ENCODE results near the gene NFATC4.

The NFATC4 gene

DNA sequence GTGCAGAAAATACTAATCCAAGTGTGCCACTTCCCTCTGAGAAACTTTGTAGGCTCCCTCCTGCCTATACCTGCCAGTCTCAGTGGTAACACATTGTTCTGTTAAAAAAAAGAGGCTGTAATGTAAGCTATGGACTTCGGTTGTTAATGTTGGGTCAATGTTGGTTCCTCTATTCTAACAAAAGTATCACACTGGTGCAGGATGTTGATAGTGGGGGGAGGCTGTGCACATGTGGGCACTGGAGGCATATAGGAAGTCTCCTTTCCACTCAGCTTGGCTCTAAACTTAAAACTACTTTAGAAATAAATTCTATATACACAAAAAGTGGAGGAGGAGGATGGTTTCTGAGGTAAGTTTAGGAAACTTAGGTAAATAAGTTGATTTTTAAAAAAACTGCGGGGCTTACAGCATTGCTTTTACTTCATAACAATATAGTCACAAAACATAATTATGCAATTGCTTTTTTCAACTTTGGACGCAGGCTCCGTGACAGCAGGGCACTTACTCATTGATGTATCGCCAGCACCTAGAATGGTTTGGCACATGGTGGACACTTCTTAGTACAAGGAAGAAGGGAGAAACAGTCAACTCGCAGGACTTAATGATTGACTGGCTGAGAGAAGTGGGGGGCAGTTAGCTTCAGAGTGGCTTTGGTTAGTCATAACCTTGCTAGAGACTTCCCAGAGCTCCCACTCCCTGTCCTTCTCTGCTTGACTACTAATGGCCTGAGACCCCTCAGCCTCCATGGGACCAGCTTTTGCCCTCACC is 22.9 kb downstream of the NFATC4 start:
- H3K27ac Mint-ChIP-seq, result peak overlapping the region; percentile 59 to 88 (median 87)
- no peak overlapping the region for H3K4me3 Mint-ChIP-seq
- H3K27me3 Mint-ChIP-seq (ENCODE audit: low read depth), result no peaks in the 10 kb centered on the region
- H3K36me3 Mint-ChIP-seq (ENCODE audit: low read depth), result no peaks in the 10 kb centered on the region
- TF ChIP-seq, protein P1, sequence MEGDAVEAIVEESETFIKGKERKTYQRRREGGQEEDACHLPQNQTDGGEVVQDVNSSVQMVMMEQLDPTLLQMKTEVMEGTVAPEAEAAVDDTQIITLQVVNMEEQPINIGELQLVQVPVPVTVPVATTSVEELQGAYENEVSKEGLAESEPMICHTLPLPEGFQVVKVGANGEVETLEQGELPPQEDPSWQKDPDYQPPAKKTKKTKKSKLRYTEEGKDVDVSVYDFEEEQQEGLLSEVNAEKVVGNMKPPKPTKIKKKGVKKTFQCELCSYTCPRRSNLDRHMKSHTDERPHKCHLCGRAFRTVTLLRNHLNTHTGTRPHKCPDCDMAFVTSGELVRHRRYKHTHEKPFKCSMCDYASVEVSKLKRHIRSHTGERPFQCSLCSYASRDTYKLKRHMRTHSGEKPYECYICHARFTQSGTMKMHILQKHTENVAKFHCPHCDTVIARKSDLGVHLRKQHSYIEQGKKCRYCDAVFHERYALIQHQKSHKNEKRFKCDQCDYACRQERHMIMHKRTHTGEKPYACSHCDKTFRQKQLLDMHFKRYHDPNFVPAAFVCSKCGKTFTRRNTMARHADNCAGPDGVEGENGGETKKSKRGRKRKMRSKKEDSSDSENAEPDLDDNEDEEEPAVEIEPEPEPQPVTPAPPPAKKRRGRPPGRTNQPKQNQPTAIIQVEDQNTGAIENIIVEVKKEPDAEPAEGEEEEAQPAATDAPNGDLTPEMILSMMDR (IDR thresholded peaks at IDR 0.05; ENCODE audit: unreplicated experiment in 3 of 3), result no peak
- peaks cover 66% of the 10 kb centered on the region for H3K4me1 Mint-ChIP-seq
- no peaks in the 10 kb centered on the region for H3K9me3 Mint-ChIP-seq

- peak overlapping the region; percentile 1 to 19 (median 9) for H3K4me3 Mint-ChIP-seq
- TF ChIP-seq, protein P1 (IDR thresholded peaks at IDR 0.05; ENCODE audit: unreplicated experiment in 3 of 3), result no peak
- peaks cover 75% of the 10 kb centered on the region for H3K4me1 Mint-ChIP-seq
- H3K27me3 Mint-ChIP-seq (ENCODE audit: low read depth), result no peaks in the 10 kb centered on the region
- H3K9me3 Mint-ChIP-seq, result peaks cover 3% of the 10 kb centered on the region
- H3K36me3 Mint-ChIP-seq (ENCODE audit: low read depth), result no peaks in the 10 kb centered on the region
- peak overlapping the region; percentile 59 to 88 (median 80) for H3K27ac Mint-ChIP-seq
Observed at GRCh38 chr14:24392325-24393091, 24.5 kb downstream of the NFATC4 start.

- H3K9me3 Mint-ChIP-seq, result peaks cover 3% of the 10 kb centered on the region
Observed at GRCh38 chr14:24394275-24394674, 26.3 kb downstream of the NFATC4 start.

GRCh38 chr14:24395609-24396582 is 27.9 kb downstream of the NFATC4 start:
- Mint-ChIP-seq H3K9me3 (peaks cover 3% of the 10 kb centered on the region), H3K4me3 (peak overlapping the region in 1 of 3 experiments; percentile 26), H3K27ac (peak overlapping the region; percentile 75 to 98 (median 86)), H3K4me1 (peaks cover 64% of the 10 kb centered on the region), H3K36me3 (ENCODE audit: low read depth) (no peaks in the 10 kb centered on the region), H3K27me3 (ENCODE audit: low read depth) (no peaks in the 10 kb centered on the region)
- TF ChIP-seq, protein P1 (IDR thresholded peaks at IDR 0.05; ENCODE audit: unreplicated experiment in 3 of 3), result no peak

More at GRCh38 chr14:24394275-24394674, 26.3 kb downstream of the NFATC4 start:
- Mint-ChIP-seq H3K27me3 (ENCODE audit: low read depth) (no peaks in the 10 kb centered on the region), H3K27ac (peak overlapping the region; percentile 44 to 88 (median 79)), H3K4me1 (peaks cover 68% of the 10 kb centered on the region), H3K36me3 (ENCODE audit: low read depth) (no peaks in the 10 kb centered on the region), H3K4me3 (peak overlapping the region in 1 of 3 experiments; percentile 6)
- TF ChIP-seq, protein P1 (IDR thresholded peaks at IDR 0.05; ENCODE audit: unreplicated experiment in 3 of 3), result no peak

- Mint-ChIP-seq H3K27ac (peak overlapping the region; percentile 75 to 98 (median 98)), H3K9me3 (peaks cover 3% of the 10 kb centered on the region), H3K4me3 (peak overlapping the region; percentile 92 to 99 (median 97)), H3K27me3 (ENCODE audit: low read depth) (no peaks in the 10 kb centered on the region), H3K4me1 (peaks cover 67% of the 10 kb centered on the region), H3K36me3 (ENCODE audit: low read depth) (peaks cover 4% of the 10 kb centered on the region)
- TF ChIP-seq, protein P1 (IDR thresholded peaks at IDR 0.05; ENCODE audit: unreplicated experiment in 3 of 3), result no peak
Observed at GRCh38 chr14:24397639-24398292, 29.8 kb downstream of the NFATC4 start.
